Measurements from ENCODE around the gene TTC29. TPM values are rescaled to one million over a fixed set of nuclear protein-coding genes. Genes with fewer than 3 reads are reported as not detected.
"Not testable (repeated sequence)": the region's sequence is repeated elsewhere in the genome, so short reads cannot be mapped to it uniquely, and the experiment has no call there.

The TTC29 gene
- total RNA-seq, 1 donor from 2014 or later = not detected

DNA sequence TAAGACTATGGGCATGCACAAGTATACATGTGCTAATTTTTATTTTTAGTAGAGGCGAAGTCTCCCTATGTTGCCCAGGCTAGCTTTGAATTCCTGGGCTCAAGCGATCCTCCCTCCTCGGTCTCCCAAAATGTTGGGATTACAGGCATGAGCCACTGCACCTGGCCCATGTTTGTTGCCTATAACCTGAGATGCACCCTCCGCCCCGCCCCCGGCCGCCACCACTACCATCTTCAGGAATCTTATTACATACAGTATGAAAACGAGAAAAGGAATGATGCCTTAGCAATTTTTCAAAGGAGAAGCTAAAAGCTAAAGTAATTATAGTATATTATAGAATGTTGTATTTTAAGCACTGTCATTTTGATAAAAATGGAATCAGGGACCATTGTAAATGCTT is 245.8 kb downstream of the TTC29 start:
- DNase-seq (ENCODE audit: low read depth, low spot score) = no peak

DNA sequence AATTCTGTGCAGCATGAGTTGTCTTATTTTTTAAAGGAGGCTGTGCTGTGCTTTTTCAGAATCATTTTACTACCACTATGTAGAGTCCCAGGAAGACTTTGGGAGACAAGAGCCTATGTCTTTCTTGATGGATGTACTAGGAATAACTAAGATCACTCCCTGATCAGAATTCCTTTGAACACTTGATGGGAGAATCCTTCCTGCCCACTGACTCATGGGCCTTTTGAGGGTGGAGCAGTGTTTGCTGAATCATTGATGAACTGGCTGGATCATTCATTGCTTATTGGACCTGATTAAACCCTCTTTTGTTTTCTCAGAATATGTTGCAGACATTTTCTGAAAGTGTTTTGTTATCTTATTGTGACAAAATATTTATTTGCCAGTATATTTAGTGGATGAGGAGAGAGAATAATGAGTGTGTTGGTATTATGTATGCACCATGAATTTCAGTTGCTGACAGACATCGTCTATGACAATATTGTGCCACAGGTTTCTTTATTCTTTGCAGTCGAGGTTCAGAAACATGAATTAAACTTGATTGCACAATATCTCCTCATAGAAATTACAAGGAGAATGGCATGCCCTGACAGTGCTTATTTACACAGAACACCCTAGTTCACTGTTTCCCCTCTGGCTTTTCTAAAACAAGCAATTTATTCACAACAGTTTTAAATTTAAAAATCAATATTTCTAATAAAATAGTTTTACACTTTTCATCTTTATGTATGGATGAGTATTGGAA is 270.7 kb downstream of the TTC29 start:
- no peak for DNase-seq (ENCODE audit: low read depth, low spot score)

DNA sequence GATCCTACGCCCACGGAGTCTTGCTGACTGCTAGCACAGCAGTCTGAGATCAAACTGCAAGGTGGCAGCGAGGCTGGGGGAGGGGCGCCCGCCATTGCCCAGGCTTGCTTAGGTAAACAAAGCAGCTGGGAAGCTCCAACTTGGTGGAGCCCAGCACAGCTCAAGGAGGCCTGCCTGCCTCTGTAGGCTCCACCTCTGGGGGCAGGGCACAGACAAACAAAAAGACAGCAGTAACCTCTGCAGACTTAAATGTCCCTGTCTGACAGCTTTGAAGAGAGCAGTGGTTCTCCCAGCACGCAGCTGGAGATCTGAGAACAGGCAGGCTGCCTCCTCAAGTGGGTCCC is 281.7 kb downstream of the TTC29 start:
- DNase-seq (ENCODE audit: low read depth, low spot score) = not testable (repeated sequence)

DNA sequence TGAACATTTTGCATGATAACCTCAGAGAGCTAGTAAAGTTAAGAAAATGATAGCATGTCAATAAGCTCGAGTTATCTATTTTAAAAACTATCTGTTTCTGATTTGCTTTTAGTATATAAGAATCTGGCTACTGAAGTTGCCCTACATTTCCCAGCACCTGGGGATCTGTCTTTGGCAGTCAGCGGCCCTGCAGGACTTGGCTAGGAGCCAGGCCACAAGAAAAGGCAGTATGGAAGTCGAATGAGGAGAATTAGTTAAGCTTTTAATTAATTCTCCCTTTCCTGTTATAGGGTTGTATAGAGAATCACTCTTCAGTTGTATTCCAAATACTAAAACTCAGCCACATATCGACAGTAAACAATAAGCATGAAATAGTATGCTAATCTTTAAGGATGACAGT is 284.3 kb downstream of the TTC29 start:
- DNase-seq (ENCODE audit: low read depth, low spot score) = no peak

All from pulmonary artery endothelial cell (primary cell).